ENCODE measurements around the gene DGKH. TPM values are rescaled to one million over a fixed set of nuclear protein-coding genes. Genes with fewer than 3 reads are reported as not detected.
A peak's percentile ranks its signal among the peaks of the same experiment; 100 is the strongest.

The DGKH gene
- total and polyA plus RNA-seq, 10 of the 15 experiments (the other 5 are each of a cell fraction or from before 2014, with no cell fraction given), result 1.3 to 15.2 (median 7.3) TPM

DNA sequence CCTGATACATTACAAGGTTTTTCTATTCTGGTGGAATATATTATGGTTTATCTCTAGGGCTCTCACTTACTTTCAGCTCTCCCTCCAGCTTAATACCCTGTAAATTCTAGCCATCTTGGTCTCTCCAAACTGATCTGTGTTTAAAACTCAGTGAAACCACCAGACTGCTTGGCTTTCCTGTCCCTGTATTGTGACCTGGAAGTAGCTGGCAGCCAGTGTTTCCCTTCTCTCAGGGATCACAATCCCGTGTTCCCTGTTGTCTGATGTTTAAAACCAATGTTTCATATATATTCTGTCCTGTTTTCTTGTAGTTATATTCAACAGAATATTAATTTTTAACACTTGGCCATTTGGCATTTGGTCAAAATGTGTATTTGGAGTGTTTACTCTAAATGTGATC is 231.5 kb downstream of the DGKH start:
- intact Hi-C loops (cut with micrococcal nuclease; ENCODE audit: unreplicated experiment), result loop anchor here (5.0 to 10.0 kb wide), 4 partner anchors 235 to 1295 kb away; partner anchors contain the start of gene DGKH
- Histone ChIP-seq H2AFZ (ENCODE audit: control insufficient read depth, low read depth, low read length) (no peak overlapping the region), H3K4me1 (ENCODE audit: control insufficient read depth, insufficient read depth, low read length) (peaks cover 19% of the 10 kb centered on the region), H3K36me3 (ENCODE audit: control insufficient read depth in 2 of 2, insufficient read depth in 2 of 2, low read length in 1 of 2) (peaks cover 0 to 6% of the 10 kb centered on the region in 2 experiments; a peak in 3 of 4 replicates), H3K27me3 (replicated peaks in 1 of 2; ENCODE audit: control insufficient read depth in 2 of 2, insufficient read depth in 2 of 2, low read length in 1 of 2) (no peaks in the 10 kb centered on the region), H3K27ac (ENCODE audit: control insufficient read depth, insufficient read depth) (peak overlapping the region; percentile 54), H3K9me3 (replicated peaks; ENCODE audit: control insufficient read depth, insufficient read depth, low read length) (no peaks in the 10 kb centered on the region; the same call in 2 of the 3 replicates), H3K4me3 (peak overlapping the region; percentile 46; the same call in 1 of the 2 replicates), H3K79me2 (ENCODE audit: control insufficient read depth, insufficient read depth, low read length) (peaks cover 100% of the 10 kb centered on the region), H4K20me1 (ENCODE audit: control insufficient read depth, insufficient read depth) (no peaks in the 10 kb centered on the region), H3K9ac (ENCODE audit: control insufficient read depth, insufficient read depth, low read length) (peak overlapping the region; percentile 32; the same call in 1 of the 2 replicates), H3K4me2 (ENCODE audit: control insufficient read depth, insufficient read depth) (peak overlapping the region; percentile 62; the same call in 1 of the 2 replicates)
- 0% methylated on average over 1 of the region's 1 CpG for WGBS (ENCODE audit: insufficient coverage, insufficient replicate concordance, low lambda C conversion rate, missing lambda C conversion rate)
- CTCF ChIA-PET, result no interaction called here
- no TSS peak for BruUV-seq (replicated peaks)
- SMC1A ChIA-PET (ENCODE audit: uncharacterized antibody, unreplicated experiment), result interaction anchor here (0.8 kb wide), 1 partner anchor 39 kb away, joined by 3 read pairs; no protein-coding TSS in a partner anchor
- FAIRE-seq (no peak), ATAC-seq (no peak), DNase-seq (ENCODE audit: low read depth, low spot score) (no peak)
- in situ Hi-C loops (cut with MboI), result no loop called here
- POLR2A ChIA-PET, result interaction anchor here (1.3 kb wide), 1 partner anchor 9 kb away, joined by 4 read pairs; no protein-coding TSS in a partner anchor
- RAD21 ChIA-PET (ENCODE audit: unreplicated experiment), result interaction anchor here (2.0 kb wide), 1 partner anchor 9 kb away, joined by 8 read pairs; no protein-coding TSS in a partner anchor
- no peak for TF ChIP-seq MEF2A (IDR thresholded peaks at IDR 0.05; ENCODE audit: insufficient read depth, low read depth, low read length)
- no peak for TF ChIP-seq NFXL1 (IDR thresholded peaks at IDR 0.05; ENCODE audit: borderline replicate concordance)
- TF ChIP-seq IKZF1 (conservative IDR thresholded peaks at IDR 0.05), result no peak
- TF ChIP-seq, protein P1, sequence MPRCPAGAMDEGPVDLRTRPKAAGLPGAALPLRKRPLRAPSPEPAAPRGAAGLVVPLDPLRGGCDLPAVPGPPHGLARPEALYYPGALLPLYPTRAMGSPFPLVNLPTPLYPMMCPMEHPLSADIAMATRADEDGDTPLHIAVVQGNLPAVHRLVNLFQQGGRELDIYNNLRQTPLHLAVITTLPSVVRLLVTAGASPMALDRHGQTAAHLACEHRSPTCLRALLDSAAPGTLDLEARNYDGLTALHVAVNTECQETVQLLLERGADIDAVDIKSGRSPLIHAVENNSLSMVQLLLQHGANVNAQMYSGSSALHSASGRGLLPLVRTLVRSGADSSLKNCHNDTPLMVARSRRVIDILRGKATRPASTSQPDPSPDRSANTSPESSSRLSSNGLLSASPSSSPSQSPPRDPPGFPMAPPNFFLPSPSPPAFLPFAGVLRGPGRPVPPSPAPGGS (IDR thresholded peaks at IDR 0.05; ENCODE audit: borderline replicate concordance, insufficient read depth, low read depth, low read length, poor library complexity, severe bottlenecking), result no peak
- TF ChIP-seq TCF12 (IDR thresholded peaks at IDR 0.05; ENCODE audit: low read depth, low read length), result no peak
- TF ChIP-seq REST (IDR thresholded peaks at IDR 0.05; ENCODE audit: low read depth, low read length), result no peak
- TF ChIP-seq, protein P2, sequence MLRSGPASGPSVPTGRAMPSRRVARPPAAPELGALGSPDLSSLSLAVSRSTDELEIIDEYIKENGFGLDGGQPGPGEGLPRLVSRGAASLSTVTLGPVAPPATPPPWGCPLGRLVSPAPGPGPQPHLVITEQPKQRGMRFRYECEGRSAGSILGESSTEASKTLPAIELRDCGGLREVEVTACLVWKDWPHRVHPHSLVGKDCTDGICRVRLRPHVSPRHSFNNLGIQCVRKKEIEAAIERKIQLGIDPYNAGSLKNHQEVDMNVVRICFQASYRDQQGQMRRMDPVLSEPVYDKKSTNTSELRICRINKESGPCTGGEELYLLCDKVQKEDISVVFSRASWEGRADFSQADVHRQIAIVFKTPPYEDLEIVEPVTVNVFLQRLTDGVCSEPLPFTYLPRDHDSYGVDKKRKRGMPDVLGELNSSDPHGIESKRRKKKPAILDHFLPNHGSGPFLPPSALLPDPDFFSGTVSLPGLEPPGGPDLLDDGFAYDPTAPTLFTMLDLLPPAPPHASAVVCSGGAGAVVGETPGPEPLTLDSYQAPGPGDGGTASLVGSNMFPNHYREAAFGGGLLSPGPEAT (IDR thresholded peaks at IDR 0.05; ENCODE audit: low read depth), result no peak
- TF ChIP-seq, protein P3, sequence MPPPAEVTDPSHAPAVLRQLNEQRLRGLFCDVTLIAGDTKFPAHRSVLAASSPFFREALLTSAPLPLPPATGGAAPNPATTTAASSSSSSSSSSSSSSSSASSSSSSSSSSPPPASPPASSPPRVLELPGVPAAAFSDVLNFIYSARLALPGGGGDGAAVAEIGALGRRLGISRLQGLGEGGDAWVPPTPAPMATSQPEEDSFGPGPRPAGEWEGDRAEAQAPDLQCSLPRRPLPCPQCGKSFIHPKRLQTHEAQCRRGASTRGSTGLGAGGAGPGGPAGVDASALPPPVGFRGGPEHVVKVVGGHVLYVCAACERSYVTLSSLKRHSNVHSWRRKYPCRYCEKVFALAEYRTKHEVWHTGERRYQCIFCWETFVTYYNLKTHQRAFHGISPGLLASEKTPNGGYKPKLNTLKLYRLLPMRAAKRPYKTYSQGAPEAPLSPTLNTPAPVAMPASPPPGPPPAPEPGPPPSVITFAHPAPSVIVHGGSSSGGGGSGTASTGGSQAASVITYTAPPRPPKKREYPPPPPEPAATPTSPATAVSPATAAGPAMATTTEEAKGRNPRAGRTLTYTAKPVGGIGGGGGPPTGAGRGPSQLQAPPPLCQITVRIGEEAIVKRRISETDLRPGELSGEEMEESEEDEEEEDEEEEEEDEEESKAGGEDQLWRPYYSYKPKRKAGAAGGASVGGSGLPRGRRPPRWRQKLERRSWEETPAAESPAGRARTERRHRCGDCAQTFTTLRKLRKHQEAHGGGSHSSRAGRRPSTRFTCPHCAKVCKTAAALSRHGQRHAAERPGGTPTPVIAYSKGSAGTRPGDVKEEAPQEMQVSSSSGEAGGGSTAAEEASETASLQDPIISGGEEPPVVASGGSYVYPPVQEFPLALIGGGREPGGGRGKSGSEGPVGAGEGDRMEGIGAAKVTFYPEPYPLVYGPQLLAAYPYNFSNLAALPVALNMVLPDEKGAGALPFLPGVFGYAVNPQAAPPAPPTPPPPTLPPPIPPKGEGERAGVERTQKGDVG (CRISPR knock-in tag; IDR thresholded peaks at IDR 0.05), result no peak
- no peak for TF ChIP-seq POU2F2 (IDR thresholded peaks at IDR 0.05; ENCODE audit: borderline replicate concordance, low read depth, low read length)
- no peak for TF ChIP-seq SMARCA5 (IDR thresholded peaks at IDR 0.05)
- TF ChIP-seq, protein P4, sequence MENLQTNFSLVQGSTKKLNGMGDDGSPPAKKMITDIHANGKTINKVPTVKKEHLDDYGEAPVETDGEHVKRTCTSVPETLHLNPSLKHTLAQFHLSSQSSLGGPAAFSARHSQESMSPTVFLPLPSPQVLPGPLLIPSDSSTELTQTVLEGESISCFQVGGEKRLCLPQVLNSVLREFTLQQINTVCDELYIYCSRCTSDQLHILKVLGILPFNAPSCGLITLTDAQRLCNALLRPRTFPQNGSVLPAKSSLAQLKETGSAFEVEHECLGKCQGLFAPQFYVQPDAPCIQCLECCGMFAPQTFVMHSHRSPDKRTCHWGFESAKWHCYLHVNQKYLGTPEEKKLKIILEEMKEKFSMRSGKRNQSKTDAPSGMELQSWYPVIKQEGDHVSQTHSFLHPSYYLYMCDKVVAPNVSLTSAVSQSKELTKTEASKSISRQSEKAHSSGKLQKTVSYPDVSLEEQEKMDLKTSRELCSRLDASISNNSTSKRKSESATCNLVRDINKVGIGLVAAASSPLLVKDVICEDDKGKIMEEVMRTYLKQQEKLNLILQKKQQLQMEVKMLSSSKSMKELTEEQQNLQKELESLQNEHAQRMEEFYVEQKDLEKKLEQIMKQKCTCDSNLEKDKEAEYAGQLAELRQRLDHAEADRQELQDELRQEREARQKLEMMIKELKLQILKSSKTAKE (IDR thresholded peaks at IDR 0.05; ENCODE audit: low read depth, poor library complexity, severe bottlenecking), result no peak
